Measurements from ENCODE around the gene MFSD6.
"Not testable (repeated sequence)": the region's sequence is repeated elsewhere in the genome, so short reads cannot be mapped to it uniquely, and the experiment has no call there.

Gene MFSD6

DNA sequence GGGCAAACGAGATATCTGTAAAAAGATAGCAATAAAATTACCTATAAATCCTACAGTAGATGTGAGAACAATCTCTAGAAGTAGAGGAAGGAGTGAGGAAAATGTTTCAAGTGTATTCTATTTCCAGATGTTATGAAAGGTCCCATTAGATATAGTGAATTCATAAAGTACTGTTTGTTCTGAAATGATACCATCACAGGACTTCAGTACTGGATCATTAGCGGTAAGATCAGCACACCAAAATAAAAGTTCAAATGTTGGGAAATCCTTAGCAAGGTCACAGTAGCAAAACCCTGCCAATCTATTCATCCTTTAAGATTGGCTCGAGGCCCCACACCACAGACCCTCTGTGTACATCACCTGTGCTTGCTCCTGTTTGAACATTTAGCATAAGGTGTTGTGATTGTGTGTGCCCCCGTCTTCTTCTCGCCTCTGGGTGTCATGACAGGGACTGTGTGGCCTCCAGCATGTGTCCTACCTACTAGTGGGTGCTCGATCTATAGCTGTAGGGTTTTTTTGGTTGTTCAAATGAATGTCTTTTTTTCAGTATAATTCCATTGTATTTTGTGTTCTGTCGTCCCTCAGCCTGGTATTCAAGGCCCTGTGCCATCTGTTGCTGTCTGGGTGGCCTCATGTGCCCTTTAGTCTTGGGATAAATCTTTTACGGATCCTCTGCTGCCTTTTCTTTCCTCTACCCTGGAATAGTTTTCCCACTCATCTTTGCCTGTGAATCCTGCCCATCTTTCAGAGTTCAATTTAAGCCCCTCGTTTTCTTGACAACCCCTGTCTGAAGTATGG lies 9.1 kb downstream of the MFSD6 start:
- Histone ChIP-seq H3K9me3 (ENCODE audit: low read depth, low read length) (no peaks in the 10 kb centered on the region), H3K36me3 (ENCODE audit: insufficient read depth, low read length) (no peaks in the 10 kb centered on the region), H3K4me3 (no peak overlapping the region), H3K27ac (no peak overlapping the region), H3K9ac (ENCODE audit: insufficient read length) (no peak overlapping the region)
- no peak for DNase-seq (ENCODE audit: low read depth, low spot score)
- TF ChIP-seq POLR2AphosphoS5 (IDR thresholded peaks at IDR 0.05; ENCODE audit: borderline replicate concordance, low read depth, low read length) (no peak), EZH2 (IDR thresholded peaks at IDR 0.05) (no peak), FOXP2 (optimal IDR thresholded peaks at IDR 0.05; ENCODE audit: control extremely low read depth, extremely low read length, insufficient read depth) (no peak)

DNA sequence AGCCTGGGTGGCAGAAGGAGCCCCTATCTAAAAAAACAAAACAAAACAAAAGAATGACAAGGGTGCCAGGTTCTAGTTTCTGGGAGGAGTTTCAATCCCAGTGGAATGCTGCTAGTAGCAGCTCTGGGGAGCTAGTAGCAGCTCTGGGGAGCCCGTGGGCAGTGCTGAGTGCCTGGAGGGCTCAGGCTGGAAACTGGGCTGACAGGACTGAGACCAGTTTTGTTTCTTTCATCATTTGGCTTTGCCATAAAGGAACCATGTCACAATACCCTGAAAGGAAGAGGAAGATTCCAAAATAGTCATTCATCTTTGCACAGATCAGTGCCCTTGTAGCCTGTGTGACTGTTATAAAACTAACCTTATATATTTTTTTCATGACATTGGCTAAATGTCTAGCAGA lies 10.6 kb downstream of the MFSD6 start:
- Histone ChIP-seq H3K27ac (no peak overlapping the region), H3K36me3 (ENCODE audit: insufficient read depth, low read length) (no peaks in the 10 kb centered on the region), H3K4me3 (no peak overlapping the region)

DNA sequence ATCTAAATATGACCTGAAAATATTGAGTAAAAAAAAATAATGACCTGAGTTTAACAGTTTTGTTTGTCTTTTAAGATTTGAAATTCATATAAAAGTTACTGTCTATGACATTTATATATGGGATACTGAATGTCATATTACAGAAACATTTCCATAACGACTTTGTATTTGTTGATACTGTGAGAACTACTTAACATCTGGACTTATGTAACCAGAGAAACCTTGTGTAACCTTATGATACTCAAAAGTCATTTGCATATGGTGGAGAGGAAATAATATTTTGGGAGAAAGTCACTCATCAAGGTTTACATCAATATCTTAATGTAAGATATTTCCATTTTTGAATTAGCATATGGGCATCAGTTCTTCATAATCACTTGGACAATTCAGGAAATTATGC lies 12.6 kb downstream of the MFSD6 start:
- no peaks in the 10 kb centered on the region for H3K36me3 ChIP-seq (ENCODE audit: insufficient read depth, low read length)
- no peak for TF ChIP-seq EZH2 (IDR thresholded peaks at IDR 0.05)
- no peak for TF ChIP-seq POLR2AphosphoS5 (IDR thresholded peaks at IDR 0.05; ENCODE audit: borderline replicate concordance, low read depth, low read length)
- TF ChIP-seq FOXP2 (optimal IDR thresholded peaks at IDR 0.05; ENCODE audit: control extremely low read depth, extremely low read length, insufficient read depth), result no peak
- DNase-seq (ENCODE audit: low read depth, low spot score), result no peak
- H3K9ac ChIP-seq (ENCODE audit: insufficient read length), result no peak overlapping the region
- no peaks in the 10 kb centered on the region for H3K9me3 ChIP-seq (ENCODE audit: low read depth, low read length)
- H3K4me3 ChIP-seq, result no peak overlapping the region
- H3K27ac ChIP-seq, result no peak overlapping the region

More for the DNA sequence above, 10.6 kb downstream of the MFSD6 start:
- Histone ChIP-seq H3K9ac (ENCODE audit: insufficient read length) (no peak overlapping the region), H3K9me3 (ENCODE audit: low read depth, low read length) (no peaks in the 10 kb centered on the region)
- no peak for TF ChIP-seq EZH2 (IDR thresholded peaks at IDR 0.05)
- no peak for TF ChIP-seq FOXP2 (optimal IDR thresholded peaks at IDR 0.05; ENCODE audit: control extremely low read depth, extremely low read length, insufficient read depth)
- TF ChIP-seq POLR2AphosphoS5 (IDR thresholded peaks at IDR 0.05; ENCODE audit: borderline replicate concordance, low read depth, low read length), result no peak
- no peak for DNase-seq (ENCODE audit: low read depth, low spot score)

DNA sequence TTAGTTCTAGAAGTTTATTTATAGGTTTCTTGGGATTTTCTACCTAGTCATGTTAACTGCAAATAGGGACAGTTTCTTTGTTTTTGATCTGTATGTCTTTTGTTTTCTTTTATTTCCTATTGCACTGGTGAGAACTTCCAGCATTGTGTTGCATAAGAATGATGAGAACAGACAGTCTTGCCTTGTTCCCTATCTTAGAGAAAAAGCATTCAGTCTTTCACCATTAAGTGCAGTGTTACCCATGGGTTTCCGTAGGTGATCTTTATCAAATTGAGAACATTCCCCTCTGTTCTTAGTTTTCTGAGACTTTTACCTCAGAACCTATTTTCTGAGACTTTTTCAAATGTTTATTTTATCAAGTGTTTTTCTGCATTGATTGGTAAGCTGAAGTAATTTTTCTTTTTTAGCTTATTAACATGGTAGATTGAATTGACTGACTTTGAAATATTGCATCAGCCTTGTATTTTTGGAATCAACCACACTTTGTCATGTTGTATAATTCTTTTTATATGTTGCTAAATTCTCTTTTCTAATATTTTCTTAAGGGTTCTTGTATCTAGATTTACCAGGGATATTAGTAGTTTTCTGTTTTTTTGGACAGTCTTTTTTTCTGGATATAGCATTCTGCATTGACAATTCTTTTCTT lies 17.2 kb downstream of the MFSD6 start:
- H3K36me3 ChIP-seq (ENCODE audit: insufficient read depth, low read length), result no peaks in the 10 kb centered on the region
- no peak overlapping the region for H3K9ac ChIP-seq (ENCODE audit: insufficient read length)
- no peak for DNase-seq (ENCODE audit: low read depth, low spot score)
- no peaks in the 10 kb centered on the region for H3K9me3 ChIP-seq (ENCODE audit: low read depth, low read length)
- H3K27ac ChIP-seq, result no peak overlapping the region
- no peak overlapping the region for H3K4me3 ChIP-seq
- no peak for TF ChIP-seq EZH2 (IDR thresholded peaks at IDR 0.05)
- no peak for TF ChIP-seq POLR2AphosphoS5 (IDR thresholded peaks at IDR 0.05; ENCODE audit: borderline replicate concordance, low read depth, low read length)
- no peak for TF ChIP-seq FOXP2 (optimal IDR thresholded peaks at IDR 0.05; ENCODE audit: control extremely low read depth, extremely low read length, insufficient read depth)

DNA sequence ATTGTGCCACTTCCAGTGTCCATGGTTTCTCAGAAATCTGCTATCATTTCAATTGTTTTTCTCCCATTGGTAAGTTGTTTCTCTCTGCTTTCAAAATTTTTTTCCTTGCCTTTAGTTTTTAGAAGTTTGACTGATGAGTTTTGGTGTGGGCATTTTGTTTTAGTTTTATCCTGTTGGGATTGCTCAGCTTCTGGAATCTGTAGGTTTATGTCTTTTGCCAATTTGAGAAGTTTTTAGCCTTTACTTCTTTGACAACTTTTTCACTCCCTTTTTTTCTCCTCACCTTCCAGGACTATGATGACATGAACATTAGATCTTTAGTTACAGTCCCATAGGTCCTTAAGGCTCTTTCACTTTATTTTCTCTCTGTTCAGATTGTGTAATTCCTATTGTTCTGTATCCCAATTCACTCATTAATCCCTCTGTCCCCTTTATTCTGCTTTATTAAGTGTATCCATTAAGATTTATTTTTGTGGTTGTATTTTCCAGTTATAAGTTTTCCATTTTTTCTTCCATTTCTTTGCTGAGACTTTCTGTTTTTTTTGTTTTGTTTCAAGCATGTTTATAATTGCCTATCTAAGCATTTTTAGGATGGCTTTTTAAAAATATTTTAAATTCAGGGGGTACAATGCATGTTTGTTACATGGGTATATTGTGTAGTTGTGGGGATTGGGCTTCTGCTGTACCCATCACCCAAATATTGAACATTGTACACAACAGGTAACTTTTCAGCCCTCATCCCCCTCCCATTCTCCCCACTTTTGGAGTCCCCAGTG lies 17.9 kb downstream of the MFSD6 start:
- TF ChIP-seq FOXP2 (optimal IDR thresholded peaks at IDR 0.05; ENCODE audit: control extremely low read depth, extremely low read length, insufficient read depth), result no peak
- TF ChIP-seq POLR2AphosphoS5 (IDR thresholded peaks at IDR 0.05; ENCODE audit: borderline replicate concordance, low read depth, low read length), result no peak
- no peak for TF ChIP-seq EZH2 (IDR thresholded peaks at IDR 0.05)
- no peaks in the 10 kb centered on the region for H3K36me3 ChIP-seq (ENCODE audit: insufficient read depth, low read length)
- DNase-seq (ENCODE audit: low read depth, low spot score), result no peak
- H3K4me3 ChIP-seq, result no peak overlapping the region
- H3K9me3 ChIP-seq (ENCODE audit: low read depth, low read length), result no peaks in the 10 kb centered on the region
- H3K27ac ChIP-seq, result no peak overlapping the region
- H3K9ac ChIP-seq (ENCODE audit: insufficient read length), result no peak overlapping the region

DNA sequence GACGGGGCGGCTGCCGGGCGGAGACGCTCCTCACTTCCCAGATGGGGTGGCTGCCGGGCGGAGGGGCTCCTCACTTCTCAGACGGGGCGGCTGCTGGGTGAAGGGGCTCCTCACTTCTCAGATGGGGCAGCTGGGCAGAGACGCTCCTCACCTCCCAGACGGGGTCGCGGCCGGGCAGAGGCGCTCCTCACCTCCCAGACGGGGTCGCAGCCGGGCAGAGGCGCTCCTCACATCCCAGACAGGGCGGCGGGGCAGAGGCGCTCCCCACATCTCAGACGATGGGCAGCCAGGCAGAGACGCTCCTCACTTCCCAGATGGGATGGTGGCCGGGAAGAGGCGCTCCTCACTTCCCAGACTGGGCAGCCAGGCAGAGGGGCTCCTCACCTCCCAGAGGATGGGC lies 22.7 kb downstream of the MFSD6 start:
- H3K4me3 ChIP-seq; H3K36me3 ChIP-seq (ENCODE audit: insufficient read depth, low read length); DNase-seq (ENCODE audit: low read depth, low spot score); H3K9me3 ChIP-seq (ENCODE audit: low read depth, low read length); H3K27ac ChIP-seq; H3K9ac ChIP-seq (ENCODE audit: insufficient read length): not testable (repeated sequence)

DNA sequence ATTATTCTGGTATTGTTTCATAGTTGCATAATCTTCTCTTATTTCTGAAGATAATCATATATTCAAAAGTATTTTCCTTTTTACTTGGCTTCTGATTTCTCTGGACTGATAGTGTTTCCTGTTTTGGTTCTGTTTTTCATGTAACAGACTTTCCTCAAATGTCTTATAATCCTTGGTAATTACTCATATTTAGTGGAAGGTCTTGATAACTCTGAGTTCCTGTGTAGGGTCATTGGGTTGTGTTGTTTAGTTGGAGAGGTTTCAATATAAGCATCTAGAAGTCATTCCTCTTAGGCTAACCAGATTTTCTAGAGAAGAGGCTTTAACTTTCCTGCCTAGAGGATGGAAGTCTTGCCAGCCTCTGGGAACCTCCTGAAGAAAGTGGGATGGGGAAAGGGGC lies 23.8 kb downstream of the MFSD6 start:
- H3K9ac ChIP-seq (ENCODE audit: insufficient read length), result no peak overlapping the region
- no peak for TF ChIP-seq POLR2AphosphoS5 (IDR thresholded peaks at IDR 0.05; ENCODE audit: borderline replicate concordance, low read depth, low read length)
- no peak for TF ChIP-seq FOXP2 (optimal IDR thresholded peaks at IDR 0.05; ENCODE audit: control extremely low read depth, extremely low read length, insufficient read depth)
- TF ChIP-seq EZH2 (IDR thresholded peaks at IDR 0.05), result no peak
- H3K36me3 ChIP-seq (ENCODE audit: insufficient read depth, low read length), result no peaks in the 10 kb centered on the region
- no peak overlapping the region for H3K27ac ChIP-seq
- DNase-seq (ENCODE audit: low read depth, low spot score), result no peak
- H3K9me3 ChIP-seq (ENCODE audit: low read depth, low read length), result no peaks in the 10 kb centered on the region
- H3K4me3 ChIP-seq, result no peak overlapping the region

DNA sequence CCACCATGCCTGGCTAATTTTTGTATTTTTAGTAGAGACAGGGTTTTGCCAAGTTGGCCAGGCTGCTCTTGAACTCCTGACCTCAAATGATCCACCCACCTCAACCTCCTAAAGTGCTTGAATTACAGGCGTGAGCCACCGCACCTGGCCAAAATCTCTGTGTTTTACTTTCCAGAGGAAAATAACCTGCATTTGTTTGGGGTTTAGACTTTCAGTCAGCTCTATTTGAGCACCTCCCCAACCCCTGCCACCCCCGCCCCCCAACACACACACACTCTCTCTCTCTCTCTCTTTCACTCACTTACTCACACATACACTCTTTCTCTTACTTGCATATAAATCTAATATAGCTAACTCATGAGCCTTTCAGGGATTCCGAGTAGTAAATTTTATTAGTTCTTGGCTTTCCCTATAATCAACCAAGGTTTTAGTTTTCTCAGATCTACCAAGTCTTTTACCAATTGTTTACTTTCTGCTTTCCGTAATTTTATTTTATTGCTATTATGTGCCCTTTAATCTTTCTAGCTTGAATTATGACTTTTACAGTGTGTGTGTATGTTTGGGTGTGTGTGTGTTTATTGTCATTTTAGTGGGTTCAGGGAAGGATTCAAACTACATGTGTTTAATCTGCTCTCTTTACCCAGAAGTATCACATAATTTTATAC lies 24.5 kb downstream of the MFSD6 start:
- no peaks in the 10 kb centered on the region for H3K36me3 ChIP-seq (ENCODE audit: insufficient read depth, low read length)
- H3K4me3 ChIP-seq, result no peak overlapping the region
- no peaks in the 10 kb centered on the region for H3K9me3 ChIP-seq (ENCODE audit: low read depth, low read length)
- no peak overlapping the region for H3K9ac ChIP-seq (ENCODE audit: insufficient read length)
- TF ChIP-seq POLR2AphosphoS5 (IDR thresholded peaks at IDR 0.05; ENCODE audit: borderline replicate concordance, low read depth, low read length) (no peak), FOXP2 (optimal IDR thresholded peaks at IDR 0.05; ENCODE audit: control extremely low read depth, extremely low read length, insufficient read depth) (no peak), EZH2 (IDR thresholded peaks at IDR 0.05) (no peak)
- DNase-seq (ENCODE audit: low read depth, low spot score), result no peak
- H3K27ac ChIP-seq, result no peak overlapping the region
